ENCODE data around the gene HOXC13.
A peak's percentile ranks its signal among the peaks of the same experiment; 100 is the strongest.

HOXC13 gene

DNA sequence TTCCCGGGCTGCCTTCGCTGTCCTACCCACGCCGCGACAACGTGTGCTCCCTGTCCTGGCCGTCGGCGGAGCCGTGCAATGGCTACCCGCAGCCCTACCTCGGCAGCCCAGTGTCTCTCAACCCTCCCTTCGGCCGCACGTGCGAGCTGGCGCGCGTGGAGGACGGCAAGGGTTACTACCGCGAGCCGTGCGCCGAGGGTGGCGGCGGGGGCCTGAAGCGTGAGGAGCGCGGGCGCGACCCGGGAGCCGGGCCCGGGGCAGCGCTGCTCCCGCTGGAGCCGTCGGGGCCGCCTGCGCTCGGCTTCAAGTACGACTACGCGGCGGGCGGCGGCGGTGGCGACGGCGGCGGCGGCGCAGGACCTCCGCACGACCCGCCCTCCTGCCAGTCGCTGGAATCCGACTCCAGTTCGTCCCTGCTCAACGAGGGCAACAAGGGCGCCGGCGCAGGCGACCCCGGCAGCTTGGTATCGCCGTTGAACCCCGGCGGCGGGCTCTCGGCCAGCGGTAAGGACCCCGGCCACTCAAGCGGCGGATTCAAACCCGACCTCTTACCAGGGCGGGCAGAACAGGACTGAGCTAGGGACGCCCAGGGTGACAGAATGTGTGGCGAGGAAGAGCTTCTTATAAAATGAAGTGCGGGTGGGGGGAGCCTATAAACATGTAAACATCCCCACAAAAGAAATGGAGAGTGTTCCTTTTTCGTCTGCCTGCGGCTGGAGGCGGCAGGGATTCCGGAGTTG is 16.6 kb downstream of the HOXC13 start:
- no peak for DNase-seq (ENCODE audit: low spot score)

DNA sequence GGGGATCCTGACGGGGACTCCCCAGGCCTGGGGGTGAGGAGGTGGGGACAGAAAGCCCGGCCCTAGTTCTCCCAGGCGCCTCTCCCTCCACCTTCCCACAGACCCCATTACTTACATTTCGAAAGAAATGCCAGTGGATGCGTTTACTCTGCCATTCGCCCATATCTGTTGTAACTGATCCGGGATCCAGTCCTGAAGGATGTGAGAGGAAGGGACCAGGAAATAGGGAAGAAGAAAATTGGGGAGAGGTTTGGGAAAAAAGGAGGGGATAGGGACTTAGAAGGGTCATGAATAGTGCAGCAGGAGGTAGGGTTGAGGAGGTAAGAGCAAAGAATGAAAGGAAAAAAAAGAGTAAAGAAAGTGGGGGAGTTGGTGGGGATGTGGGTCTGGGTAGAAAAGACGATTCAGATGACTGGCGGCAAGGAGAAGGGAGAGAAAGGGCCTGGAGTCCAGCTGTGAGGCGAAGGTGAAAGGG is 17.2 kb downstream of the HOXC13 start:
- no peak for DNase-seq (ENCODE audit: low spot score)

DNA sequence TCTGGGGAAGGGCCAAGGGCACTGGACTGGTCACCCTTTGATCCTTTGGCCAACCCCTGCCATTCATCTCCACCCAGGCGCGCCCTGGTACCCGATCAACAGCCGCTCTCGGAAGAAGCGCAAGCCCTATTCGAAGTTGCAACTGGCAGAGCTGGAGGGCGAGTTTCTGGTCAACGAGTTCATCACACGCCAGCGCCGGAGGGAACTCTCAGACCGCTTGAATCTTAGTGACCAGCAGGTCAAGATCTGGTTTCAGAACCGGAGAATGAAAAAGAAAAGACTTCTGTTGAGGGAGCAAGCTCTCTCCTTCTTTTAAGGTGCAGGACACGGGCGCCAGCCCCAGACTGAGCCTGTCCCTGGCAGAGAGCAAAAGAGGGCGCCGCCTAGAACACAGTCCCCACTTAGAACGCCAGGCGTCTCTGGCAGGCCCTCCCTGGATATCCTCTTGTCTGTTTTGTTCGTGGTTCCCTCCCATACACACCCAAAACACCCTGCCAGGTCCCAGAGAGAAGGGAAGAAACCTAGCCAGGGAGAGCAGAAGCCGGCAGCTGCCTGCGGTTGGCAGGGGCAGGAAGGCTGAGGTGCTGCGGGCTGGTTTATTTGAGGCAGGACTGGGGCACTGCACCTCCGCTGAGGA is 17.7 kb downstream of the HOXC13 start:
- peak; percentile 14 for DNase-seq (ENCODE audit: low spot score)

DNA sequence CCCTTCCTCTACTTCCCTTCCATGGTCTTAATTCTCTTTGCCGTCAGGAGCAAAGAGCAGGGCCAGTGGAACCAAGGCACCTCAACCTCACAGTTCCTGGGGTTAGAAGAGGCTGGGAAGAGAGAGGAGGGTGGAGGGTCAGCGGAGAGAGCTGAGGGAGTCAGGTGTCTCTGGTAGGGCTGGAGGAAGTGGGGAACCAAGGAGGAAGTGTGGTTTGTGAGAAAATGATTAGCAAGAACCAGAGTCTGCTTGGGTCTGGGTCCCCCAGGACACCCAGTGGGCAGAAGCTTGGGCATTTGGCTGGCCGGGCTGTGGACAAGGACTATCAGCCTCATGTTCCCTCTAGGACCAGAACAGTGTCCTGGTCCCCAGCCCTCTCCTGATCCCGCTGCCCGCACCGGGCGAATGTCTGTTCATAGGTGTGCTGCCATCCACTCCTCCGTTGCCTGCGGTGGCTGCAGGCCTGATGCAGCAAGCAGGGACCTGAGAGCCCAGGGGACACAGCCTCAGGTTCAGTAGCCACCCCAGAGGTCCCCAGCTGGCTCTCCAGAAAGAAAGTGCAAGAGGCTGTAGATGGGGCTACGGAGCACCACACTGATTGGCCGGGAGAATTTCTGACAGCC is 18.4 kb downstream of the HOXC13 start:
- DNase-seq (ENCODE audit: low spot score) = no peak

DNA sequence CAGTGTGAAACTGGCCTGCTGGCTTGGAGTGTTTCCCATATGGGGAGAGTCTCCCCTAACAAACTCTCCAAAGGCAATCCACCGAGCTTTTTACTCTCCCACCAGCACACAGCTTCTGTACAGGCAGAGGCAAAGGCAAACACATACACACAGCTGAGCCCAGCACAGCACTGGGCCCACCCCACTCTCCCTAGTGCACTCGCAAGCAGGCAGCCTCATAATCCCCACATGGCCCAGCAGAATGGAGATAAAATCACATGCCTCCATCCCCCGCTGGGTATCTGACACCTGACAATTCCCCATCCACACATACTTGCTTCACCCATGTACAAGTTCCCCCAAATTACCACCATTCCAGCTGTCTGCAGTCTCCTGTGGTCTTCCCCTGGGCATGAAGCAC is 19.5 kb downstream of the HOXC13 start:
- DNase-seq (ENCODE audit: low spot score) = no peak

DNA sequence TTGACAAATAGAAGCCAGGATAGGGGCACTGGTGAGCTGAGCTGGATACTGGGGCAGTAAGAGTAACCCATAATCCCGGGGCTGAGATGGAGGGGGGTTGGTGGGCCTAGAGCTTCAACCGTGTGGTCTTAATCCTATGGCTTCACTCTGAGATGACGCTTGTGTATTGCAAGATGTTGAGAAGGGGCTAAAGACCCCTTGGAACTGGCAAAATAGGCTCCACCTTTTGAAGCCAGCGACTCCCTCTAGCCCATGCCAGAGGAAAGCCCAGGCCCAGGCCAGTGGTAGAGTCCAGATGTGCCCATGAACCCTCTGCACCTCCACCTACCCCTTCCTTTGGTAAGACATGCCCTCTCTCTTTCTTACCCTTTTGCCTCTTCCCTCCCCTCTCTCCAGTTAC is 20.7 kb downstream of the HOXC13 start:
- no peak for DNase-seq (ENCODE audit: low spot score)

DNA sequence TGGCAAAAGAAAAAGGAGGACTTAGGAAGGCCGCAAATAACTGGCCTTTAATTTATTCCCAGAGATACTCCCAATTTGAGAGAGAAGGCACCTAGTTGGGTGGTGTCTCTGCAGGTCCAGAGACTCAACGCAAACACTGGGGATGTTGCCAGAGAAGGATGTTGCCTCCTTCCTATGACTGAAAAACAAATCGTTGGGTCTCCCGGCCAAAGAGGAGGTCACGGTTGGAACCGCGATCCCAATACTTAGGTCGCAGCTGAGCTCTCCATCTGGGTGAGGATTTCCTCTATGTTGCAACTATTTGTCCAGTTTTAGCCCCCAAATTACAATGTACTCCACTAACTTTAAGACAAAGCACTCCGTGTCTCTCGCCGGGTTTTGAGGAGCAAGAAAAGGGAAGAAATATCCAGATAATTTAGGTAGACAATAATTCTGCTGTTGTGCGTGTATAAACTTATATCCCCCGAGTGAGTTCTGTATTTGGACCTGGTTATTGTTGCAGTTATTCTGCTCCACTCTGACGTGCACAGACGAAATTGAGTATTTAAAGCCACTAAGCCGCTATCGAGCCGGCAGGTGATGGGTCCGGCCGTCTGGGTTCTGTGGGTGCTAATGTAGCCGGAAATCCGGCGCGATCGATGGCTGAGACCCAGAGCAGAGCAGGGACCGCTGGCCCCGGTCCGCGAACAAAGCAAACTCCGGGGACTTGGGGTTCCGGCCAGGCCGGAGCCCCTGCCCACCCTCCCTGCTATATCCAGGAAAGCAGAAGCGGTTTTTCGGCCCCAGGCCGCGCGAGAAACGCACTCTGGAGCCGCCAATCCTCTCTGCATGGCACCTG is 21.8 kb downstream of the HOXC13 start:
- no peak for DNase-seq (ENCODE audit: low spot score)

DNA sequence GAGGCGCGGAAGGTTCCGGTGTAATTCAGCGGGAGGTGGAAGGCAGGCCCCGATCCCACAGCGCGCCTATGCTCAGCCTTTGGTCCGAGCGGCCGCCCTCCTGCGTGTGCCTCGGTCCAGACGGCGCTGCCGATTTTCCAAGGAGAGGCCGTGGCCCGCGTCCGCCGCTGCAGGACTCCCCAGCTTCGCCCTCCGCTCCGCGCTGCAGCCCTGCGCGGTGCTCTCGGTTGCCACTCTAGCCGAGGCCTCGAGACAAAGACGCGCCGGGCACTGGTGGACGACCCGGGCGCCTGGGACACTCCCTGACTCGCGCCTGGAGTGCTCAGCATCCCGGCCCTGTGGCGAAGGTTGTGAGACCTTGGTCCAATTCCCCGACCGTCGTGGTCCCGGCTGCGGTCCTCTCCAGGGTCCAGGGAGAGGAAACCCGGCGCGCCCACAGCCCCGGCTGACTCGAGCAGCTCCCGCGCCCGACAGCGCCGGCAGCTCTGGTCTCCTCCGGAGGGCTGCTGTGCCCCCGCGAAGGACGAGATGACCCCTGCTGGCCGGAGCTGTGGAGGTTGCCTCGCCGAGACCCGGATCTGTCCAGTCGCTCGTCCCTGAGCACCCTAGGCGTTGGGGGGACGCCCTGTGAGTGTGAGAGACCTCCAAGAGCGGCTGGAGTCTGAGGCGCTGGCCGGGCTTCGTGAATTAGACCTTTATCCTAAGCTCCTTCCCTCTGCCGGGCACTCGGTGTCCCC is 22.6 kb downstream of the HOXC13 start:
- DNase-seq (ENCODE audit: low spot score) = no peak

DNA sequence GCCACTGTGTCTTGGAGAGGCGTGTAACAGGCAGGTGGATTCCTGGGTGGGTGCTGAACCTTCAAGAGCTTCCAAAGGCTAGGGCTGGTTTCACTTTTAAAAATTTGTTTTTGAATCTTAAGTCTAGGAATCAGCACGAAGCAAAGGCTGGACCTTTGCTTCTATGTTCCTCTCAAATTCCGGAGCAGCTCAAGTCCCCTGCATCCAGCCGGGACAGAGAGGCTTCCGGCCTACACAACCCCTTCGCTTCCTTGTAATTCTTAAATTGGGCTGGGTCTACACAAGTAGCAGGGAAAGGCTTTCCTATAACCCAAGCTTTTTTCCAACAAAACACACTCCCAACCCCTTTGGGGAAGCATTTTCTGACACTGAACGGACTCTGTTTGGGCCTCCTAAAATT is 24.4 kb downstream of the HOXC13 start:
- DNase-seq (ENCODE audit: low spot score) = no peak

DNA sequence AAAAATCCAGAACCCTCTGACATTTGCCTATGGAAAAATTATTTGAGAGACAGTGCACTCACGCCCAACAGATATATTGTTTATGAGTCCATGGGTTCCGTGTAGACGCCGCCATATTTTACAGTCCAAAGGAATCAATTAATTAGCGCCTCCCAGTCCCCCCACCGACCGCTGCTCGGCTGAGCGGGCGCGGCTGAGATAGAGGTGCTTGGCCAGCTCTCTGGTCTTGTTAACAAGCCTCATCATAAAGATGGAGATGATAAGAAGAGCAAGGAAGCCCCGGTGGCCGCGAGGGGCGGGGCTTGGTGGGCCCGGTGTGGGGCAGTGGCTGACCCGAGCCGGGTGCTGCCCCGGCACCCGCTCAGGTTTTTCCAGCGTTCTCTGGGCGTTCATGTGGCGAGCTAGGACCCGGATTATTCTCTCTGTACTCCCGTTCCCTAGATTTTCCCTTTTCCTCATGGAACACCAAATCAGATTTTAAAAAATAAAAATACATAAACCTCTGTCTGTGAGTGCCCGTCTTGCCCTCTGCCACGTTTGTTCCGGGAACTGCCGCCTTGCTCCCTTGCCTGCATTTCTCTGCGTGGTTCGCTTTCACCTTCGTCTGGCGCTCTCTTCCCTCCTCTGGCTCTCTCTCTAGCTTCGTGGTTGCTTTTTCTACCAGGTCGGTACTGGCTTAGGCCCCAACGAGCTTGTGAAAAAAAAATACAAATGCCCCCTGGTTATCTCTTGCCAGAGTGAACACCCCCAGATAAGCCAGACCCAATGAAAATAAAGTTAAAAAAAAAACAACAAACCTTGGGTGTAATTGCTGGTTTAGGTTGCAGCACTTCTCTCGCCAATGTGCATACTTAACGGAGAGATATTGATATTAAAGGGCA is 25.0 kb downstream of the HOXC13 start:
- no peak for DNase-seq (ENCODE audit: low spot score)

DNA sequence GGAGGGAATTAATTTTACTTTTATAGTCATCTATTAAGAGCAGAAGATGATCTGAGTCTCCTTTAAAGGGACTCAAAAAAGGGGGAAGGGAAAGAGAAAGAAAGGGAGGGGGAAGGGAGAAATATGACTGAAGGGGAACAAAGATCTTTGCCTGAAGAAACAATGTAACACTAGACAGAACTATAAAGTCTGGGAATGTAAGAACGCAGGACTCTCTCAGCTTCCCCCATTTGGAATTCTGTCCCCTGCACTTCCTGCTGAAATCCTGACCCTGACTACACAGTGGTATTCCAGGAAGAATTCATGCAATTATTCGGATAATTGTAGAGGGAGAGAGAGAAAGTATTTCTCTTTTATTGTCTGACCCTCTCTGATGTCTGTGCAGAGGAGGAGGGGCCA is 25.7 kb downstream of the HOXC13 start:
- DNase-seq (ENCODE audit: low spot score) = no peak

DNA sequence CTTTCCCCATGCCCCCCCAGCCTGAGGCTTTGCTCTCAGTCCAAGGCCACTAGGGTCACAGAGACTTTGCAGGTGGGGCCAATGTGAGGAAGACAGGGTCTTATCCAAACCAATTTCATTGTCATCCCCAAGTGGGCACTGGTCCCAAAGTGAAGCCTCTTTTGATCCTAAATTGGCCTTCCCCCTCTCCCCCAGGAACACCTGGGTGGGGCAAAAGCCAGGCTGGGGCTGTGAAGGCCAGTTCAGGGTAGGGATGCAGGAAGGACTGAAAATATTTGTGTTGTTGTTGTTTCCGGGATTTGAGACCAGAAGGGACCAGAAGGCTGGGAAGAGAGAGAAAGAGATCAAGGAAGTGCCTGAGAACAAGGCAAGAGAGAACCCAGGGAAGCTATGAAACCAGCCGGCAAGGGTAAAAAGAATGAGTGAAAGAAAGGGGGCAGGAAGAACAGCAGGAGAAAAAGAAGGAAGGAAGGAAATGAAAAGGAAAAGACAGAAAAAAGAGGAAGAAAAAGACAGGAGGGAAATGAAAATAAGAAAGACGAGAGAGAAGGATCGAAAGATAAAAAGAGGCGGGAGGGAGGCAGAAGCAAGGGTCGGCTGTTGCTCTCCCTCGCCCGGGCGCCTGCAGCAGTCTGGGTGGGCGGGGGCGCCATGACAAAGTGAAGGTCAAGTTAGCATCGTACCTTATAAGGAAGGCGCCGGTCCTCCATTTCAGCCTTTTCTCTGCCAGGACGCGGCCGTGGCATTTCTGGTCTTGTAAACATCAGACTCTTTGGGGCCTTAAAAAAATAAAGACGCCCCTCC is 26.9 kb downstream of the HOXC13 start:
- no peak for DNase-seq (ENCODE audit: low spot score)

DNA sequence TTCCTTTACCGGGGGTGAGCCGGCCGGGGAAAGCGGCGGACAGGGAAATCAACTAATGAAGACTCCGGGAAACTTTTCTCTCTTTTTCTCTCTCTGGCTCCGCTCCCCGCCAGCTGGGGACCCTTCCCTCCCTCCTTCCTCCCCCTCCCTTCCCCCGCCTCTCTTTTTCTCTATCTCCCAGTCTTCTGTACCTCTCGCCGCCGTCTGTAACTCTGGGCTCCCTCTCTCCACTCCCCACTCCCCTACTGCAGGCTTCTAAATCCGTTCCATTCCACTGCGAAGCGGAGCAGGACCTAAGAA is 27.4 kb downstream of the HOXC13 start:
- DNase-seq (ENCODE audit: low spot score) = no peak

DNA sequence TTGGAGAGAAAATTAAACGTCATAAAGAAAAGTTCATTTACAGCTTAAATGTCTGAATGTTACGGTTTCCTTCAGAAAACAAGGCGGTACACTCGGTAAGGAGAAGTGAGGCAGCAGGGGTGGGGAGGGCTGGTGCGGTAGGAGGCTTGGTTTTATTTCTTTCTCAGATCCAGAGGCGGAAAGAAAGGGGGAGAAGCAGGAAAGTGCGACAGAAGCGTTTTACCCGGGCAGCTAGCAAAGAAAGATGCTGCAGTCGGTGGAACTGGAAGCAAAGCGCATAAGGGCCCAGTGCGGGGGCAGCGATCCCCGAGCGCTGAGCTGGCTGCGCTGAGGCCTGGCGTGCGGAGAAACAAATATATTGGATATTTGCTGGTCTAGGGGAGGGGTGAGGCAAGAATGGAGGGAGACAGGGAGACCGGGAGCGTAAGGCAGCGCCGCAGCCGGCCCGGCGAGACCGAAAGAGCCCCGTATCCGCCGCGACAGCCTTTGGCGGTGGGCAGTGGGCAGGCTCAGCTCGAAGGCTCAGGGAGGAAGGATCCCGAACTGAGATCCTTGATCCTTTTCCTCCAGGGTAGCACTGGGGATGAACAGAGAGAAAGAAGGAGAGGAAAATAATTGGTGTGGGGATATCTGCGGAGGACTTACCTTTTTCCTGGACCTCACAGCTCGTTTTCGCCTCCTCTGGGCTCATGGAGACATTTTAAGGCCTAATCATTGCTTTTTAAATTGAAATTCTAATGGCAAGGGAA is 27.9 kb downstream of the HOXC13 start:
- no peak for DNase-seq (ENCODE audit: low spot score)

DNA sequence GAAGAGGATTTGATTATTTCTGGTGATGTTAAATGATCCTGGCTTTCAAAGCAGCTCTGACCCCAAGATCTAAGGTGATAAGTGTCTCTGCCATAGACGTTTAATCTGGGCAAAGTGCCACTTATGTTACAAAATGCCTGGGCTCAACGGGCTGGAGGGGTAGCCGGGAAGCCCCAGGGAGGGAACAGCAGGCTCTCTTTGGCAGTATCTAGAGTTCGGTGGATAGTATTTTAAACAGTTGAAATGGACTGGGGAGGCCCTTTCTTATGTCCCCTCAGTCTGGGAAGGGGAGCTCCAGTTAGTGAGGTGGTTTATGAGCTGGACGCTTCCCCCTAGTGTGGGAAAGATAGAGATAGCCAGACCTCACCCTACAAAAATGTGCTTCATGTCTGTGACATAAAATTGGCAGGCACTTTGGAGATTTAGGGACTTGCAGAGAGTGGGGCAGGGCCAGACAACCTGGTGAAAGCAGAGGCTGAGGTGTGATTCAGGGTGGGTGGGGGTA is 28.8 kb downstream of the HOXC13 start:
- no peak for DNase-seq (ENCODE audit: low spot score)

DNA sequence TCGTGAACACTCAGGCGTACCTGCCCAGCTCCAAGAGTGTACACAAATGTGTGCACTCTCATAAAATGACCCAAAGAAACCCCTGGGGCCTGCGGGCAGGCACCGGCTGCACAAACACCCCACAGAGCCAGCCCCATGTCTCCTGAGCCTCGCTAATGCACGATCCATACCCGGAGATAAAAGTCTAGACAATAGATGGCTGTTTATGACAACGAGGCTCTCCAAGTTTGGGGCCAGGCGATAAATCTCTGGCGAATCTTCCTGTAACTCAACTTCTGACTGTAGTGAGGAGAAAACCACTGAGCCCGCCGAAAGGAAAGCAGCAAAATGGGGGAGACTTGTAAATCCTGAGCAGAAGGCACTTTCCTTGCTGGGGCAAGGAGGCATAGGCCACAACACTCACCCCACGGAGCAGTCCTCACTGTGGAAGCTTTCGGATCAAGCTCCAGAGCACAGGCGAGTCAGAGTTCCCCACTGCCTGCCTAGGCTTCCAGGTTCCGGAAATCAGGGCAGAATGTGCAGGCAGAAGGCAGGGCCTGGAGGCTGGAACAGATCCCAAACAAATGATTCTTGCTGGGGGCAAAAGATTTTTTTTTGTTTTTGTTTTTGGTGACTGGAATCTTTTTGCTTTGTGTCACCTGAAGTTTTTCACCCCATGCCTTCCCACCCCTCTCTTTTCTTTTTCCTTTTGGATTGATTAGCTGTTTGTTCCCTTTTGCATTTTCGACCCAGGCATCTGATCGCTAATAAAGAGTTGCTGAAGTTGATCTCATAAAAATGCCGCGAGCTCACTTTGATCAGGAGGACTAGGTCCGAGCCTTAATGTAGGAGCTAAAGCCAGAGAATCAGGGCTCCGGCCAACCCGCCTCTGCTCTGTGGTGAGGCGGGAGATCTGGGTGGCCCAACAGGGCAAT is 29.8 kb downstream of the HOXC13 start:
- no peak for DNase-seq (ENCODE audit: low spot score)

DNA sequence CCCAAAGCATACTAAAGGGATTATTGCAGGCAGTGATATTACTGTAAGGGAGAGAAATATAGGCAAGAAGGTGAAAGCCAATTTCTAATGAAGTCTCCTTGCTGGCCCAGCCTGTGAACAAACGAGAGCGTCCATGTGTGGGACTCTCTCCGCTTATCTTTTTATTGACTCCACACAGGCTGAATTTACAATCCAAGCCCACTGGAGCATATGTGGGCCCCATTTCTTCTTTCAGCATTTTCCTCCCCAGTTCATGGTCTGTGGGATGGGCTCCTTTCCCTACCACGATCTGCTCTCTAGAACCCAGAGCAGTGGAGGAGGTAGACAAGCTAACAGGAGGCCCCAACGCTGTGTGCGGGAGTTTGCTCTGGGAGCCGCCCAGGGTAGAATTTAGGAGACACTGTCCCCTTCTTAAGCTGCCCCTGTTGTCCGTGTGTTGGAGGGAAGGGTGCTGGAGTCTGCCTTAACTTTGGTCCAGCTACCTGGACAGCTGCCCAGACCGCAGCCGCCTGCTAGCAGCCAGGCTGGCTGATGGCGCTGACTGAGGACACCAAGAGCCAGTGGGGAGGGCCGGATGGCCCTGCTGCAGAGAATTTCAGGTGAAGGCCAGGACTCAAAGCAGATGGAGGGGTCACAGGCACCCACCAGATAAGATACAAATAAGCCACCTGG is 31.1 kb downstream of the HOXC13 start:
- DNase-seq (ENCODE audit: low spot score) = no peak

DNA sequence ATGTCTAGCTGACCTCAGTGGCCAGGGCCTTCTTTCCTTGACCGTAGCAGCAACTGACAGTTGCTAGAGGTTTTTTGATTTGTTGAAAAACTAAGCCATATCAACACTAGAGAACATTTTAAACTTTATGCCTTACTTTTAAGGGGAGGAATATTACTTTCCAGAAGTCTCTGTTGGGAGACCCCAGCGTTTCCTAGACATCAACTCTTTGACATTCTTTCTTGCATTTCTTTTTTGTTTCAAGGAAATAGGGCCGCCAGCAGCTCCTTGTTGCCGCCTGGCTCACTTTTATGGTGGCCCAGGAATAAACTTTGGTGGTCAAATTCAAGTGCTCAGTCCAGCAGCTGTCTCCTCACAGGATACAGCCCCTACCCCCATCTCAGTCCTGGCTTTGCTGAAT is 31.8 kb downstream of the HOXC13 start:
- no peak for DNase-seq (ENCODE audit: low spot score)
